ENCODE results near the gene SRP54. TPM values are rescaled to one million over a fixed set of nuclear protein-coding genes. Genes with fewer than 3 reads are reported as not detected.

Gene SRP54
- total and polyA plus RNA-seq, 2 of the 13 experiments (the other 11 are each of a cell fraction or from before 2014, with no cell fraction given): 42.2 to 207 TPM

DNA sequence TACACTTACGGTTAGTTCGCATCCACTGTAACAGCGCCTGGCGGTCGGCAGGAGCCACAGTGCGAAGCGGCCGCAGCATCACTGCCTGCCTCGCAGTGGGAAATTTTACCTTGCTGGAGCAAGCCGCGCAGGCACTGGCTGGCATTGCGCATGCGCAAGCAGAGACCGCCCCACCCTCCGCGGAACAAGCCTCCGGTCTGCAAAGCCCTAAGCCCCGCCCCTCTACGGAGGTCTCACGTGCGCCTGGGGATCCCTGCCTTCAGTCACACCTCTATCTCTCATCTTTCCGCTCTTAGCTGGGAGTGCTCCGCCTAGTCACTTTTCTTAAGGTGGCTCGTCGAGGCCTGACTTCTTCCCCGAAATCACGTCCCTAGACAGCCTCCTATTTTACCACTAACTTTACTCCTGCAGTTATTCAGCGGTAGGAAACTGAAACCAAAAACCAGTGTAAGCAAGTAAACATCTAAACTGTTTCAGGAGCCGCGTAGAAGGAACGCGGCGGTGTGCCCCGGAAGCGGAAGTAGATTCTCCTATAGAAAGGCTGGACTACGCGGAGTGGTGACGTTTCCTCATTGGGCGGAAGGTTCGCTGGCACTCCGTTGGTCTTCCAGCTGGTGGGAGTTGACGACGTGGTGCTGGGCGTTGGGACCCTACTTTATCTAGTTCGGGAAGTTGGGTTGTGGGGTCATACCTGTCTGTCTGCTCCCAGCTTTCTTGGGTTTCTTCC, at the start of gene SRP54 (continued):
- TF ChIP-seq CAMTA2 (CRISPR knock-in tag; IDR thresholded peaks at IDR 0.05; ENCODE audit: borderline replicate concordance): 0 out of 2 replicates have a peak, but pooled peaks have one; percentile 98
- peak; percentile 64 for TF ChIP-seq ZNF629 (CRISPR knock-in tag; conservative IDR thresholded peaks at IDR 0.05)
- peak; percentile 74; the same call in 1 of the 2 replicates for TF ChIP-seq ATF7 (IDR thresholded peaks at IDR 0.05)
- peak; percentile 76 for TF ChIP-seq ATF7 (CRISPR knock-in tag; IDR thresholded peaks at IDR 0.05)
- TF ChIP-seq NCOR1 (IDR thresholded peaks at IDR 0.05; ENCODE audit: borderline replicate concordance, low read length): peak; percentile 94; the same call in 1 of the 2 replicates
- no peak for TF ChIP-seq IKZF1 (IDR thresholded peaks at IDR 0.05)
- peak; percentile 64 for TF ChIP-seq ZNF607 (CRISPR knock-in tag; IDR thresholded peaks at IDR 0.05; ENCODE audit: borderline replicate concordance)
- no peak for TF ChIP-seq ZNF207 (IDR thresholded peaks at IDR 0.05; ENCODE audit: borderline replicate concordance)
- TF ChIP-seq REPIN1 (CRISPR knock-in tag; IDR thresholded peaks at IDR 0.05; ENCODE audit: borderline replicate concordance, low read depth): peak; percentile 99
- peak; percentile 91; the same call in 1 of the 2 replicates for TF ChIP-seq ZNF674 (CRISPR knock-in tag; IDR thresholded peaks at IDR 0.05; ENCODE audit: low read depth)
- TF ChIP-seq ZNF7 (CRISPR knock-in tag; IDR thresholded peaks at IDR 0.05): 0 out of 2 replicates have a peak, but pooled peaks have one; percentile 0
- no peak; the same call in none of the 2 replicates for TF ChIP-seq MEIS2 (CRISPR knock-in tag; IDR thresholded peaks at IDR 0.05)
- TF ChIP-seq, protein P1, sequence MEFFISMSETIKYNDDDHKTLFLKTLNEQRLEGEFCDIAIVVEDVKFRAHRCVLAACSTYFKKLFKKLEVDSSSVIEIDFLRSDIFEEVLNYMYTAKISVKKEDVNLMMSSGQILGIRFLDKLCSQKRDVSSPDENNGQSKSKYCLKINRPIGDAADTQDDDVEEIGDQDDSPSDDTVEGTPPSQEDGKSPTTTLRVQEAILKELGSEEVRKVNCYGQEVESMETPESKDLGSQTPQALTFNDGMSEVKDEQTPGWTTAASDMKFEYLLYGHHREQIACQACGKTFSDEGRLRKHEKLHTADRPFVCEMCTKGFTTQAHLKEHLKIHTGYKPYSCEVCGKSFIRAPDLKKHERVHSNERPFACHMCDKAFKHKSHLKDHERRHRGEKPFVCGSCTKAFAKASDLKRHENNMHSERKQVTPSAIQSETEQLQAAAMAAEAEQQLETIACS (CRISPR knock-in tag; IDR thresholded peaks at IDR 0.05): 0 out of 2 replicates have a peak, but pooled peaks have one; percentile 54
- peak; percentile 96 for TF ChIP-seq ZFYVE20 (CRISPR knock-in tag; IDR thresholded peaks at IDR 0.05; ENCODE audit: borderline replicate concordance, low read depth)
- TF ChIP-seq ZSCAN21 (CRISPR knock-in tag; IDR thresholded peaks at IDR 0.05; ENCODE audit: borderline replicate concordance): peak; percentile 80
- peak; percentile 84; the same call in 1 of the 2 replicates for TF ChIP-seq ZNF20 (CRISPR knock-in tag; IDR thresholded peaks at IDR 0.05)
- peak; percentile 96 for TF ChIP-seq RFXANK (CRISPR knock-in tag; IDR thresholded peaks at IDR 0.05)
- peak; percentile 99 for TF ChIP-seq ZNF34 (CRISPR knock-in tag; IDR thresholded peaks at IDR 0.05; ENCODE audit: borderline replicate concordance)
- peak; percentile 78 for TF ChIP-seq RBM39 (IDR thresholded peaks at IDR 0.05; ENCODE audit: low read depth, low read length, poor library complexity, severe bottlenecking)
- TF ChIP-seq, protein P2, sequence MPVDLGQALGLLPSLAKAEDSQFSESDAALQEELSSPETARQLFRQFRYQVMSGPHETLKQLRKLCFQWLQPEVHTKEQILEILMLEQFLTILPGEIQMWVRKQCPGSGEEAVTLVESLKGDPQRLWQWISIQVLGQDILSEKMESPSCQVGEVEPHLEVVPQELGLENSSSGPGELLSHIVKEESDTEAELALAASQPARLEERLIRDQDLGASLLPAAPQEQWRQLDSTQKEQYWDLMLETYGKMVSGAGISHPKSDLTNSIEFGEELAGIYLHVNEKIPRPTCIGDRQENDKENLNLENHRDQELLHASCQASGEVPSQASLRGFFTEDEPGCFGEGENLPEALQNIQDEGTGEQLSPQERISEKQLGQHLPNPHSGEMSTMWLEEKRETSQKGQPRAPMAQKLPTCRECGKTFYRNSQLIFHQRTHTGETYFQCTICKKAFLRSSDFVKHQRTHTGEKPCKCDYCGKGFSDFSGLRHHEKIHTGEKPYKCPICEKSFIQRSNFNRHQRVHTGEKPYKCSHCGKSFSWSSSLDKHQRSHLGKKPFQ (CRISPR knock-in tag; IDR thresholded peaks at IDR 0.05; ENCODE audit: insufficient replicate concordance): peak; percentile 91
- TF ChIP-seq ZZZ3 (CRISPR knock-in tag; IDR thresholded peaks at IDR 0.05; ENCODE audit: borderline replicate concordance): no peak
- no peak for TF ChIP-seq HOXA9 (CRISPR knock-in tag; IDR thresholded peaks at IDR 0.05; ENCODE audit: borderline replicate concordance)
- TF ChIP-seq CHD4 (IDR thresholded peaks at IDR 0.05; ENCODE audit: borderline replicate concordance, low read length): peak; percentile 97; the same call in 1 of the 2 replicates
- peak; percentile 98 for TF ChIP-seq BRD4 (CRISPR knock-in tag; IDR thresholded peaks at IDR 0.05)
- TF ChIP-seq ZNF274 (CRISPR knock-in tag; IDR thresholded peaks at IDR 0.05): peak; percentile 80; the same call in 1 of the 2 replicates
- peak; percentile 98 for TF ChIP-seq ZNF563 (CRISPR knock-in tag; IDR thresholded peaks at IDR 0.05)
- TF ChIP-seq ZNF33A (CRISPR knock-in tag; IDR thresholded peaks at IDR 0.05; ENCODE audit: borderline replicate concordance): peak; percentile 98; the same call in 1 of the 2 replicates
